H9 (cell line): ENCODE data around the gene TSPAN32. TPM values are rescaled to one million over a fixed set of nuclear protein-coding genes. Genes with fewer than 3 reads are reported as not detected.

Source experiments
- DNase-seq: peaks from one replicate; pipeline ENCODE4 v3.0.0-alpha.2; 2017
- H2AFZ ChIP-seq: one replicate; pipeline ENCODE4 v1.6.1; 2013; ENCODE audit warnings: mild to moderate bottlenecking, low read length, control low read depth, moderate library complexity
- H2AK5ac ChIP-seq: 2 replicates; pipeline ENCODE4 v1.6.1; 2013; ENCODE audit warnings: low read length, control low read depth, mixed read lengths; ENCODE audit not compliant: insufficient read length
- H2BK120ac ChIP-seq: one replicate; pipeline ENCODE4 v1.6.1; 2013; ENCODE audit warnings: low read depth, mild to moderate bottlenecking, low read length, control low read depth, inconsistent platforms; ENCODE audit not compliant: poor library complexity, severe bottlenecking
- H2BK12ac ChIP-seq: 2 replicates; pipeline ENCODE4 v1.6.1; 2013; ENCODE audit warnings: low read length, control low read depth, mixed read lengths, low read depth; ENCODE audit not compliant: insufficient read length
- H2BK15ac ChIP-seq: 2 replicates; pipeline ENCODE4 v1.6.1; 2013; ENCODE audit warnings: low read depth, low read length, control low read depth
- H2BK20ac ChIP-seq: one replicate; pipeline ENCODE4 v1.6.1; 2013; ENCODE audit warnings: low read depth, mild to moderate bottlenecking, low read length, control low read depth, inconsistent platforms; ENCODE audit not compliant: poor library complexity, severe bottlenecking
- H2BK5ac ChIP-seq: 2 replicates; pipeline ENCODE4 v1.6.1; 2013; ENCODE audit warnings: low read length, control low read depth, mixed read lengths; ENCODE audit not compliant: insufficient read length
- H3K14ac ChIP-seq: 2 replicates; pipeline ENCODE4 v1.6.1; 2013; ENCODE audit warnings: low read length, control low read depth; ENCODE audit not compliant: insufficient read depth
- H3K18ac ChIP-seq: 2 replicates; pipeline ENCODE4 v1.6.1; 2013; ENCODE audit warnings: low read depth, mild to moderate bottlenecking, mixed read lengths, low read length, control low read depth; ENCODE audit not compliant: insufficient read length
- H3K23ac ChIP-seq: 2 replicates; pipeline ENCODE4 v1.6.1; 2013; ENCODE audit warnings: low read length, control low read depth, mixed read lengths, low read depth; ENCODE audit not compliant: insufficient read length
- H3K23me2 ChIP-seq: 2 replicates; pipeline ENCODE4 v1.6.1; 2013; ENCODE audit warnings: low read depth, mild to moderate bottlenecking, mixed read lengths, low read length, control low read depth; ENCODE audit not compliant: insufficient read length, poor library complexity, severe bottlenecking
- H3K27ac ChIP-seq: 2 replicates; pipeline ENCODE4 v1.5.1; 2013; ENCODE audit warnings: low read length, control low read depth, mixed read lengths, low read depth; ENCODE audit not compliant: insufficient read length
- H3K27me3 ChIP-seq: 2 replicates; pipeline ENCODE4 v1.6.1; 2013; ENCODE audit warnings: low read length, control low read depth, inconsistent platforms; ENCODE audit not compliant: insufficient read depth
- H3K4ac ChIP-seq: 2 replicates; pipeline ENCODE4 v1.6.1; 2013; ENCODE audit warnings: low read depth, mild to moderate bottlenecking, control low read depth, inconsistent platforms, low read length, moderate library complexity
- H3K4me1 ChIP-seq: 2 replicates; pipeline ENCODE4 v1.6.1; 2013; ENCODE audit warnings: low read length, control low read depth, inconsistent platforms; ENCODE audit not compliant: insufficient read depth
- H3K4me2 ChIP-seq: 2 replicates; pipeline ENCODE4 v1.6.1; 2013; ENCODE audit warnings: low read length, control low read depth, mixed read lengths; ENCODE audit not compliant: insufficient read length, insufficient read depth
- H3K56ac ChIP-seq: 2 replicates; pipeline ENCODE4 v1.6.1; 2013; ENCODE audit warnings: low read depth, mild to moderate bottlenecking, mixed read lengths, low read length, control low read depth; ENCODE audit not compliant: insufficient read length
- H3K79me1 ChIP-seq: 2 replicates; pipeline ENCODE4 v1.6.1; 2013; ENCODE audit warnings: low read depth, mild to moderate bottlenecking, moderate library complexity, low read length, control low read depth, inconsistent platforms; ENCODE audit not compliant: insufficient read depth, poor library complexity, severe bottlenecking
- H3K79me2 ChIP-seq: 2 replicates; pipeline ENCODE4 v1.6.1; 2013; ENCODE audit warnings: low read length, control low read depth, inconsistent platforms; ENCODE audit not compliant: insufficient read depth
- H3K9ac ChIP-seq: 2 replicates; pipeline ENCODE4 v1.6.1; 2013; ENCODE audit warnings: low read length, control low read depth, mixed read lengths; ENCODE audit not compliant: insufficient read length; ENCODE audit errors: extremely low read depth
- H3K9me3 ChIP-seq: one replicate; pipeline ENCODE4 v1.6.1; 2013; ENCODE audit warnings: low read depth, low read length, inconsistent platforms; ENCODE audit not compliant: control insufficient read depth
- H3T11ph ChIP-seq: one replicate; pipeline ENCODE4 v1.6.1; 2013; ENCODE audit warnings: mild to moderate bottlenecking, low read length, control low read depth, inconsistent platforms
- H4K20me1 ChIP-seq: one replicate; pipeline ENCODE4 v1.6.1; 2013; ENCODE audit not compliant: control insufficient read depth, insufficient read length, insufficient read depth
- H4K5ac ChIP-seq: 2 replicates; pipeline ENCODE4 v1.6.1; 2013; ENCODE audit warnings: low read depth, mild to moderate bottlenecking, mixed read lengths, low read length, control low read depth; ENCODE audit not compliant: insufficient read length
- H4K8ac ChIP-seq: replicated peaks from 2 replicates; pipeline ENCODE4 v1.6.1; 2013; ENCODE audit warnings: low read length, control low read depth, mixed read lengths, low read depth; ENCODE audit not compliant: insufficient read length
- H4K91ac ChIP-seq: 2 replicates; pipeline ENCODE4 v1.6.1; 2013; ENCODE audit warnings: low read depth, mild to moderate bottlenecking, moderate library complexity, mixed read lengths, low read length, control low read depth; ENCODE audit not compliant: insufficient read length
- H3K27ac Mint-ChIP-seq, 3 experiments: 2 replicates in 2 of 3; 3 replicates in 1 of 3; pipeline ENCODE4 v1.8.0; 2020 to 2021; ENCODE audit warnings: mixed read lengths in 3 of 3, mild to moderate bottlenecking in 1 of 3, moderate library complexity in 1 of 3
- H3K27me3 Mint-ChIP-seq: 2 replicates; pipeline ENCODE4 v1.8.0; 2021; ENCODE audit warnings: low read depth, mild to moderate bottlenecking, moderate library complexity, mixed read lengths
- H3K36me3 Mint-ChIP-seq, 3 experiments: 2 replicates in 2 of 3; 3 replicates in 1 of 3; pipeline ENCODE4 v1.8.0; 2020 to 2021; ENCODE audit warnings: low read depth in 3 of 3, mixed read lengths in 3 of 3; ENCODE audit not compliant: insufficient read depth in 1 of 3
- H3K4me1 Mint-ChIP-seq, 2 experiments: 2 replicates each; pipeline ENCODE4 v1.8.0; 2020; ENCODE audit warnings: mixed read lengths in 2 of 2
- H3K4me3 Mint-ChIP-seq, 2 experiments: 2 replicates in 1 of 2; 3 replicates in 1 of 2; pipeline ENCODE4 v1.8.0; 2020 to 2021; ENCODE audit warnings: mild to moderate bottlenecking in 2 of 2, mixed read lengths in 2 of 2, moderate library complexity in 1 of 2
- H3K9me3 Mint-ChIP-seq, 2 experiments: 2 replicates in 1 of 2; 3 replicates in 1 of 2; pipeline ENCODE4 v1.8.0; 2020; ENCODE audit warnings: mild to moderate bottlenecking in 2 of 2, mixed read lengths in 2 of 2, moderate library complexity in 1 of 2
- CTCF ChIP-seq: fragments of 200-600 bp; sonication (generic); conservative IDR thresholded peaks from 3 replicates; pipeline ENCODE4 v1.8.0; 2021; ENCODE audit warnings: antibody characterized with exemption, mild to moderate bottlenecking
- WGBS: extraction: QIAGEN DNeasy Blood & Tissue Kit; methylation state at CpG from one replicate; pipeline ENCODE4 v1.1.7; 2013; ENCODE audit warnings: missing lambda C conversion rate, low lambda C conversion rate, mixed read lengths; ENCODE audit not compliant: insufficient read length; ENCODE audit errors: extremely low coverage; 5-methylcytosine and 5-hydroxymethylcytosine counted together
- total RNA-seq: library from RNA; stranded (reverse); gene quantifications from 2 replicates; pipeline ENCODE4 v1.2.1, GENCODE V29; 2021

The TSPAN32 gene
- total RNA-seq, 1 experiment from 2014 or later, result not detected

GRCh38 chr11:2319791-2320472, 18.1 kb downstream of the TSPAN32 start:
- Histone ChIP-seq H3K23me2 (no peaks in the 10 kb centered on the region), H3K9ac (no peak overlapping the region)
- WGBS, result no CpG with 5 or more reads among the region's 10 CpGs

More at GRCh38 chr11:2319791-2320472, 18.1 kb downstream of the TSPAN32 start:
- Histone ChIP-seq H2BK5ac (no peak overlapping the region), H2BK20ac (no peak overlapping the region), H4K91ac (no peak overlapping the region), H2BK12ac (no peak overlapping the region), H2AFZ (no peak overlapping the region), H3K4ac (no peak overlapping the region), H2BK120ac (no peak overlapping the region), H3K56ac (no peak overlapping the region), H4K5ac (no peak overlapping the region), H4K8ac (no peak overlapping the region), H3K23ac (no peak overlapping the region), H3K4me2 (no peak overlapping the region), H3K79me2 (no peaks in the 10 kb centered on the region), H3K27ac (no peak overlapping the region), H3K79me1 (no peaks in the 10 kb centered on the region), H3K9me3 (no peaks in the 10 kb centered on the region), H3T11ph (no peak overlapping the region), H4K20me1 (no peaks in the 10 kb centered on the region), H3K18ac (no peak overlapping the region), H2BK15ac (no peak overlapping the region), H3K27me3 (no peaks in the 10 kb centered on the region; the same call in 1 of the 2 replicates), H3K14ac (no peak overlapping the region), H2AK5ac (no peak overlapping the region), H3K4me1 (no peaks in the 10 kb centered on the region)
- Mint-ChIP-seq H3K27ac (no peak overlapping the region), H3K4me3 (no peak overlapping the region; a peak in 1 of 5 replicates), H3K4me1 (peaks cover 0 to 3% of the 10 kb centered on the region in 2 experiments; a peak in 1 of 4 replicates), H3K9me3 (peaks cover 7 to 11% of the 10 kb centered on the region in 2 experiments; a peak in 3 of 5 replicates), H3K27me3 (peaks cover 59% of the 10 kb centered on the region), H3K36me3 (peaks cover 0 to 2% (median 0%) of the 10 kb centered on the region in 3 experiments; a peak in 1 of 7 replicates)
- DNase-seq, result no peak
- no peak for TF ChIP-seq CTCF
